ENCODE data around the gene HABP4.

Gene HABP4

GRCh38 chr9:96478829-96479371 is 28.9 kb downstream of the HABP4 start:
- TF ChIP-seq, protein P1, sequence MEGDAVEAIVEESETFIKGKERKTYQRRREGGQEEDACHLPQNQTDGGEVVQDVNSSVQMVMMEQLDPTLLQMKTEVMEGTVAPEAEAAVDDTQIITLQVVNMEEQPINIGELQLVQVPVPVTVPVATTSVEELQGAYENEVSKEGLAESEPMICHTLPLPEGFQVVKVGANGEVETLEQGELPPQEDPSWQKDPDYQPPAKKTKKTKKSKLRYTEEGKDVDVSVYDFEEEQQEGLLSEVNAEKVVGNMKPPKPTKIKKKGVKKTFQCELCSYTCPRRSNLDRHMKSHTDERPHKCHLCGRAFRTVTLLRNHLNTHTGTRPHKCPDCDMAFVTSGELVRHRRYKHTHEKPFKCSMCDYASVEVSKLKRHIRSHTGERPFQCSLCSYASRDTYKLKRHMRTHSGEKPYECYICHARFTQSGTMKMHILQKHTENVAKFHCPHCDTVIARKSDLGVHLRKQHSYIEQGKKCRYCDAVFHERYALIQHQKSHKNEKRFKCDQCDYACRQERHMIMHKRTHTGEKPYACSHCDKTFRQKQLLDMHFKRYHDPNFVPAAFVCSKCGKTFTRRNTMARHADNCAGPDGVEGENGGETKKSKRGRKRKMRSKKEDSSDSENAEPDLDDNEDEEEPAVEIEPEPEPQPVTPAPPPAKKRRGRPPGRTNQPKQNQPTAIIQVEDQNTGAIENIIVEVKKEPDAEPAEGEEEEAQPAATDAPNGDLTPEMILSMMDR (conservative IDR thresholded peaks at IDR 0.05): no peak
- TF ChIP-seq ZFX (IDR thresholded peaks at IDR 0.05): no peak
- no peak overlapping the region for H3K27ac ChIP-seq

GRCh38 chr9:96480736-96481135 is 30.8 kb downstream of the HABP4 start:
- H3K27ac ChIP-seq: no peak overlapping the region
- TF ChIP-seq, protein P1 (conservative IDR thresholded peaks at IDR 0.05): no peak
- no peak for TF ChIP-seq ZFX (IDR thresholded peaks at IDR 0.05)

DNA sequence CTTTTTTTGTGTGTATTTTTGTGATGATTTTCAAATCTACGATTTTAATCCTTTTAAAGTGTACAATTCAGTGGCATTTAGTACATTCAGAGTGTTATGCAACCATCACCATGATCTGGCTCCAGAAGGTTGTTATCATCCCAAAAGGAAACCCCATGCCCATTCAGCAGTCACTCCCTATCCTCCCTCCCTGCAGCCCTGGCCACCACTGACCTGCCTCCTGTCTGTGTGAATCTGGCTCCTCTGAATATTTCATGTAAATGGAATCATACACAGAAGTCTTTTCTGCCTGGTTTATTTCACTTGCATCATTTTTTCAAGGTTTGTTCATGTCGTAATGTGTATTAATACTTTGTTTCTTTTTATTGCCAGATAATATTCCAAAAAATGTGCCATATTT is 32.5 kb downstream of the HABP4 start:
- TF ChIP-seq, protein P1 (conservative IDR thresholded peaks at IDR 0.05): no peak
- no peak for TF ChIP-seq ZFX (IDR thresholded peaks at IDR 0.05)
- H3K27ac ChIP-seq: no peak overlapping the region

GRCh38 chr9:96483197-96483596 is 33.2 kb downstream of the HABP4 start:
- H3K27ac ChIP-seq: no peak overlapping the region
- TF ChIP-seq, protein P1 (conservative IDR thresholded peaks at IDR 0.05): no peak
- no peak for TF ChIP-seq ZFX (IDR thresholded peaks at IDR 0.05)

DNA sequence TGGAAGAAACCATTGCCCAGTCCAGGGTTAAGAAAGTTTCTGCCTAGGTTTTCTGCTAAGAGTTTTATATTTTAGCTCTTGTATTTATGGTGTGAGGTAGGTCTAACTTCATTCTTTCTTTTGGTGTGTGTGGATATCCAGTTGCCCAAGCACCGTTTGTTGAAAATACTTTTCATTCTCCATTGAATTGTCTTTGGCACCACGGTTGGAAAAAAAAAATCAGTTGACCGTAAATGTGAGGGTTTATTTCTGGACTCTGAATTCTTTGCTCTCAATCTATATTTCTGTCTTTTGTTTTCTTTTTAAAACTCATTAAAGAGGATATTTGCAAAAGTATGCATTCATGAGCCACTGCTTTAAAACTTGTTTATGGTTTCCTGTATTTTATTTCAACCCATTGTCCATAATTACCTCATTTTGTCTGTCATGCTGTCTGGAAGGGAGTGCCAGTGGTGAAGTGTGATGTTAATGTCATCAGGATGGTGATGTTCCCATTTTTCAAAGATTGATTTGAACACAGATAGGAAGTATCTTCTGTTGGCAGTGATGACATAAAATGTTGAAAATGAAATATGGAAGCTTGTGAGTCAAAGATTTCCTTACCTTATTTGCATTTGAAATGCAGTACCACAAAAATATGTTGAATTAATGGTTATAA is 33.9 kb downstream of the HABP4 start:
- no peak for TF ChIP-seq ZFX (IDR thresholded peaks at IDR 0.05)
- TF ChIP-seq, protein P1 (conservative IDR thresholded peaks at IDR 0.05): no peak
- H3K27ac ChIP-seq: no peak overlapping the region

DNA sequence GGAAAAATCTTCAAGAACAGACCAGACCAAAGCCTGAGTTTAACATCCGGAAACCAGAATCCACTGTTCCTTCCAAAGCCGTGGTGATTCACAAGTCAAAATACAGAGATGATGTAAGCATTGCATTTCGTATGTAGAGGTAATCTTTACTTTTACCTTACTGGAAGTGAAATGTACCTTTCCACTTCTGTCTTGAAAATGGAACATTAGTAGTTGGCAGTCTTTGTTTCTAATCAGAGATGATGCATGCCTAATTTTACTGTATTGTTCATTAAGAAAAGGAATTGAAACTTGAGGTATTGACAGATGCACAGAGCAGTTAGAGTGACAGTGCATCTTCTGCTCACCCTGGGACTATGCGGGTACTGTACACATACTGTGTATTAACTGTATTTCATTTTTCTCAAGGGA is 34.6 kb downstream of the HABP4 start:
- no peak for TF ChIP-seq ZFX (IDR thresholded peaks at IDR 0.05)
- TF ChIP-seq, protein P1 (conservative IDR thresholded peaks at IDR 0.05): no peak
- H3K27ac ChIP-seq: no peak overlapping the region

DNA sequence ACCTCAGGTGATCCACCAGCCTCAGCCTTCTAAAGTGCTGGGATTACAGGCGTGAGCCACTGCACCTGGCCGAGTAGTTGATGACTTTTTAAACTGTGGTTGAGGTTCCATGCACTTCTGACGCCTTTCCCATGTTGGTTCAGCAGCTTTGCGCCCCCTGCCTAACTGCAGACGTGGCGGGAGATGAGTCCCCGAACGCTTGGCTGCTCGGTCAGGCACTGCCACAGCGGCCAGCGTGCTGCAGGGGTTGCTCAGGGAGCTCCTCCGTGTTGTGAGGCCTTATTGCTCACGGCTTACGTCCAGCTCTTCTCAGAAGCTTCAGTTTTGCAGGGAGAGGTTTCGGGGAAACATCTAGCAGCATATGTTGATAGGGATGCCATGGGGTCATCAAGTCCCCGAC is 35.3 kb downstream of the HABP4 start:
- TF ChIP-seq, protein P1 (conservative IDR thresholded peaks at IDR 0.05): no peak
- TF ChIP-seq ZFX (IDR thresholded peaks at IDR 0.05): no peak
- H3K27ac ChIP-seq: no peak overlapping the region

Measured in C4-2B (cell line).